HG02885 (cell line): ENCODE measurements around the gene GRK4.
A peak's percentile ranks its signal among the peaks of the same experiment; 100 is the strongest.
"Not testable (repeated sequence)": the region's sequence is repeated elsewhere in the genome, so short reads cannot be mapped to it uniquely, and the experiment has no call there.

Experiments used
- ATAC-seq: cut with Tn5 transposase; IDR thresholded peaks from one replicate; pipeline ENCODE4 v1.9.1; 2021; ENCODE audit warnings: mild to moderate bottlenecking; ENCODE audit not compliant: unreplicated experiment, poor library complexity

Gene GRK4

DNA sequence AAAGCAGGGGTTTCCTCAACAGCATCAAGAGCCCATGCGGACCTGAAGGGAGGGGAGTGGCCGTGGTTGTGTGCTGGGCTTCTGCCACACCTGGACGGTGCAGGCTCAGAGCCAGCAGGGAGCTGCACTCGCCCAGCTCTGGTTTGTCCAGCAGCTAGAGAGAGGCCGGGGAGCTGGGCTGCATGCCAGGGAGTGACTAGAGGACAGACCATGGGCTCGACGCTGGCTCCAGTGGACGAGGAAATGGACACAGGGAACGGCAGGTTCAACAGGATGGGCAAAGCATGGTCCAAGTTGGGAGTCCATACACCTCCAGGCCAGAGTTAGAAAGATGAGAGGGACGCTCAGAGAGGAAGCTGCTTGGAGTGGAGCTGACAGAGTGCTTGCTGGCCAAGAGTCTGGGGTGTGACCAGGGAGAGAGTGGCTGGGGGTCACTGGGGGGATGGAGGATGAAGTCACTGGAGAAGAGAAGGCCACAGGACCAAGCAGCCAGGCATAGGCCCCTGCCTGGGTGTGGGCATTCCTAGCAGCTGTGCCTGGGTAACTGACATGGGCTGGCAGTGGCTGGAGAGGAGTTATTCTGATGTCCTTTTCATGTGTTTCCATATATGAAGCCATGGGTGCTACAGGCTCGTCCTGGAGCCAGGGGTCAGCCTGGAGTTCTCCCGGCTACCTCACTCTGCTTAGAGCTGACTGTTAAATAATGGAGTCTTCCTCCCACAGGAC is 68.1 kb downstream of the GRK4 start:
- no peak for ATAC-seq

DNA sequence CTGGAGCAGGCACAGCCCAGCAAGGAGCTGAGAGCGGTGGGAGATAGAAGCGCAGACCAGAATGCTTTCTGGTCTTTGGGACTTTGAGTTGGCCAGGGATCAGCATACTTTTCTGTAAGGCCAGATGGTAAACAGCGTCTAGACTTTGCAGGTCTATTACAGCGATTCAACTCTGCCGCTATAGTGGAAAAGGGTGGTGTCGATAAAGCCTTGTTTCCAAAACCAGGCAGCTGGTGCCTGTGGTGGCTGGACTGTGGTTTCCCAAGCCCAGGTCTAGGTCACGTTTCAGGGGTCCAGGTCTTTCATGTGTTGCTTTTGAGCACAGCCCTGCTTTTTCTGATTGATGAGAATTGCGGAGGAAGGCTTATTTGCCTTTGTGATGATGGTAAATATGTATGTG is 70.9 kb downstream of the GRK4 start:
- no peak for ATAC-seq

DNA sequence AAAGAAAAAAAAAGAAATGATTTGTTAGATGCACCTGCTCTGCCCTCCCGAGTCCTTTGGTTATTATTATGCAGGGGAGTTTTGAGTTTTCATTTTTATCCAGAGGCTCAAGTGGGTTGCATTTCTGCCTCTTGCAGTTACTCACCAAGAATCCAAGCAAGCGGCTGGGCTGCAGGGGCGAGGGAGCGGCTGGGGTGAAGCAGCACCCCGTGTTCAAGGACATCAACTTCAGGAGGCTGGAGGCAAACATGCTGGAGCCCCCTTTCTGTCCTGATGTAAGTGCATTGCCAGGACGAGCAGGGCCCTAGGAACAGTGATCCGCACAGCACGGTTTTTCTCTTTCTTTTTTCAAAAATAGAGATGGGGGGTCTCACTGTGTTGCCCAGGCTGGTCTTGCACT is 71.9 kb downstream of the GRK4 start:
- ATAC-seq: no peak

GRCh38 chr4:3035674-3036073 is 72.3 kb downstream of the GRK4 start:
- no peak for ATAC-seq

- ATAC-seq: no peak
These were observed 73.0 kb downstream of the GRK4 start for GRCh38 chr4:3036131-3036952.

DNA sequence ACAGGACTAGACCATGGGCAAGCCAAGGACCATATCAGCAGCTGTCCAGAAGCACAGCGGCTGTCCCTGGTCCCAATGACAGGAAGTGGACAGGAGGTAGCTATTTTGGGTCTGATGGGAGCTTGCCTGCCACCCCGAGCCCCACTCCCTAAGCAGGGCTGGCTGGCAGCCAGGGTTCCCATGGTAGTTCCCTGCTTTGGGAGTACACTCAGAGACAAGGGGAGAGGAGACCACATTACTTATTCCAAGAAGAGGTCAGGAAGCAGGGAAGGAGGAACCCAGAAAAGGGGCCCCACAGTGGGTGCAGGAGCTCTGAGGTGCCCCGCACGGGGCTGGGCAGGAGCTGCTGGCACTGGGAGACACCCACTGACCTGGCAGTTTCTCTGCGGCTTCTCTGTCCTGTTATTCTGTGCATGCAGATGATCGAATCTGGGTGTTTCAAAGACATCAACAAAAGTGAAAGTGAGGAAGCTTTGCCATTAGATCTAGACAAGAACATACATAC is 74.6 kb downstream of the GRK4 start:
- ATAC-seq: no peak

DNA sequence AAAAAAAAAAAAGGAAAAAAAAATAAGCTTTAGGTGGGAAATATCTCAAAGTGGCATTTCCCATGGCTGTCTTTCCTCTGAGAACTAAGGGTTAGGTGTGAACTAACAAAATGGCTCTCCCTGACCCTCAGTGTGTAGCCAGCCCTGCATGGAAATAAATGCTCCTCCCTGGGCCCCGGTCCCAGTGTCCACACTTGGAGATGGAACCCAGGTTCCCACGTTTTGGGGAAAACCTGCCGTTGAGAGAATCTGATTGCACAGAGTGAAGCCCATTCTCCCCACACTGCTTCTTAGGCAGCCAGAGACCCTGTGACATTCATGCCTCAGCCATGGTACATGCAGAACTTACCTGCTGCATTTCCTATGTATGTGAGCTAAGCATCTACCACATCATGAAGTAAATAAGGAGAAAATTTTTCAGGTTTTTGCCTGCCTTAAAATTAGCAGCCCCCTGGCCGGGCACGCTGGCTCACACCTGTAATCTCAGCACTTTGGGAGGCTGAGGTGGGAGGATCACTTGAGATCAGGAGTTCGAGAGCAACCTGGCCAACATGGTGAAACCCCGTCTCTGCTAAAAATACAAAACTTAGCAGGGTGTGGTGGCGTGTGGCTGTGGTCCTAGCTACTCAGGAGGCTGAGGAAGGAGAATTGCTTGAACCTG is 76.5 kb downstream of the GRK4 start:
- no peak for ATAC-seq

GRCh38 chr4:3040452-3041191 is 77.3 kb downstream of the GRK4 start:
- ATAC-seq: peak; percentile 38

DNA sequence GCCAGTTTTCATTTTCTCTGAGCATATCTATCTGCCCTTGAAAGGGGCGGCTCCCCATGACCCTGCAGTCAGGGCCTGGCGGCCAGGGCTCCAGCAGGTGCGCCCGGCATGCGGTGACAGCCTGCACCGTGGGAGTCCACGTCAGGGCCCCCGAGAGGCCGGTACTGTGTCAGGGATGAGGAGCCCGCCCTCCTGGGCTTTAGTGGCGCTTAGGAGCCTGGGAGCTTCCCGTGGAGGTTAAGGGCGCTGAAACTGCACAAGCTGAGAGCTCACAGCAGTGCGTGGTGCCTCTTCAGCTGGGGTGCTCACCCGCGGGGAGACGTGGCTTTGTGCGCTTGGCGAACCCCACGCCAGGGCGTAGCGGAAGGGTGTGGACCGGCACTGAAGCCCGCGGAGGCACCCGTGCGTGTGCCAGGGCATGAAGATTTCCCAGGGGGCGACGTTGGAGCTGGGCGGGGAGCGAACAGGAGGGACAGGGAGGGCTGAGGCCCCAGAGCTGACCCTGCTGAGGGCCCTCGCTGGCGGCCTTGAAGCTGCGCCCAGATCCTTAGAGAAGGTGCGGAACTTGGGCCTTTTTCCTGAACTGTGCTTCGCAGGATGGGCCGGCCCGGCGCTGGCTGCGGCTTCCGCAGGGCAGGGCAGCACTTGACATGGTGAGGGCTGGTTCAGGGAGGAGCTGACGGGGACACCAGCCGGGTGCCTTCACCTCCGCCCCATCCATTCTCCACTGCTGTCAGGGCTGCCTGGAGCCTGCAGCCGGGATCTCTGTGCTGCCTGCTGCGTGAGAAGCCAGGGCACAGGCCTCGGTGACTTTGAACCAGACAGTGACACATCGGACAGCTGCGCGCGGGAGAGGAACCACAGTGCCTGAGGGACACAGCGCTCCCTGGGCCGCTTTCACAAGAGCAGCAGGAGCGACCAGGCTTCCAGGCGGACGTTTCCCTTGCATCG is 78.1 kb downstream of the GRK4 start:
- peak; percentile 37 for ATAC-seq

GRCh38 chr4:3042226-3042625 is 78.9 kb downstream of the GRK4 start:
- ATAC-seq: no peak

GRCh38 chr4:3043282-3044020 is 80.1 kb downstream of the GRK4 start:
- ATAC-seq: no peak

- ATAC-seq: no peak
These were observed 81.8 kb downstream of the GRK4 start for GRCh38 chr4:3044870-3045819.

DNA sequence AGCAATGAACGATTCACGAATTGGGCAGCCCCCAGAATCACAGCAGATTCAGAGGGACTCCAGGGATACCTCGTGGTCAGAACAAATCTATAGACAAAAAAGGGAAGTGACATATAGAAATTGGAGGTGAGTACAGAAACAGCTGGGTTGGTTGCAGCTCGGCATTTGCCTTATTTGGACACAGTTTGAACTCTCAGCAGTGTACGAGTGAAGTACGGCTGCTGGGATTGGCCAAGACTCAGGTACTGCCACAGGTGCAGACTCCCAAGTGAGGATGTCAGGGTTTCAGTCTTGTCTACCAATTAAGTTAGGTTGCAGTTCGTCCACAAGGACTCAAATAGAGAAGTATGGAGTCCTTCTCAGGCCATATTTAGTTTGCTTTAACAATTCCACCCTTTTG is 82.8 kb downstream of the GRK4 start:
- ATAC-seq: no peak

DNA sequence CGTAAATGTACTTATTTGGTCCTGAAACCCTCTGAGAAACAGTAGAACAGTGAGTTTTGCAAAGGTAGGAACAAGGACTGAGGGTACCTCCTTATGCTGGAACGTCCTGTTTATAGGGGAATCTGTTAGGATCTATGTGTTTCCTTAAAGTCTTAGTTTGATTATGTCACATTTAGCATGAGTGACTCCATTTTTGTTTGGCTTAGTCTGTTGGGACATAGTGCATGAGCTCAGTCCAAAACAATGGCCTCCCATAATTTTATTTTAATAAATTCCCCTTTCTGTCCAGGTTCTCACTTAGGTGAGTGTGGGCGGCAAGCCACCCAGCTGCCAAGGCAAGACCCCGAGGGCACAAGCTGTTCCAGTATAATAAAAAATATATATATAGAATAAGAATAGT is 83.3 kb downstream of the GRK4 start:
- ATAC-seq: no peak

DNA sequence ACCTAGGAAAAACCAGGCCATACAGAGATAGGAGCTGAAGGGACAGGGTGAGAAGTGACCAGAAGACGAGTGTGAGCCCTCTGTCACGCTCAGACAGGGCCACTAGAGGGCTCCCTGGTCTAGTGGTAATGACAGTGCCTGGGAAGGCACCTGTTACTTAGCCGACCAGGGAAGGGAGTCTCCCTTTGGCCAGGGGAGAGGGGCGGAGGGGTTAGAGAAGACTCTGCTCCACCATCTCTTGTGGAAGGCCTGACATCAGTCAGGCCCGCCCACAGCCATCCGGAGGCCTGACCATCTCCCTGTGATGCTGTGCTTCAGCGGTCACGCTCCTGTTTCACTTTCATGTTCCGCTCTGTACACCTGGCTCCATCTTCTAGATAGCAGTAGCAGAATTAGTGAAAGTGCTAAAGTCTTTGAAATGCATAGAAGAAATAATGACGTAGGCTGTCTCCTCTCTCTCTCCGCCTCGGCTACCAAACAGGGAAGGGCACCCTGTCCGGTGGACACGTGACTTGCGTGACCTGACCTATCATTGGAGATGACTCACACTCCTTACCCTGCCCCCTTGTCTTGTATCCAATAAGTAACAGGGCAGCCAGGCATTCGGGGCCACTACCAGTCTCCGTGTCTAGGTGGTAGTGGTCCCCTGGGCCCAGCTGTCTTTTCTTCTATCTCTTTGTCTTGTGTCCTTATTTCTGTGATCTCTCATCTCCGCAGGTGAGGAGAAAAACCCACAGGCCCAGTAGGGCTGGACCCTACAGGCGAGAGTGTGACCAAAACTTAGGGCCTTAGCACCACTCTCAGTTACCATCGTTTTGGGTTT is 84.3 kb downstream of the GRK4 start:
- ATAC-seq: peak; percentile 92

- ATAC-seq: not testable (repeated sequence)
These were observed 87.9 kb downstream of the GRK4 start for GRCh38 chr4:3051141-3051897.
